GM10266 (cell line): ENCODE results near the gene SEC24D.

Source experiments
- DNase-seq: peaks from one replicate; pipeline ENCODE4 v3.0.0; 2012; ENCODE audit errors: extremely low spot score
- TF ChIP-seq, protein P1 (sequence below): IDR thresholded peaks from 2 replicates; pipeline ENCODE4 v1.5.1; 2012; ENCODE audit warnings: mild to moderate bottlenecking, low read depth; ENCODE audit not compliant: control insufficient read depth, insufficient read depth; ENCODE audit errors: missing control alignments

The SEC24D gene

DNA sequence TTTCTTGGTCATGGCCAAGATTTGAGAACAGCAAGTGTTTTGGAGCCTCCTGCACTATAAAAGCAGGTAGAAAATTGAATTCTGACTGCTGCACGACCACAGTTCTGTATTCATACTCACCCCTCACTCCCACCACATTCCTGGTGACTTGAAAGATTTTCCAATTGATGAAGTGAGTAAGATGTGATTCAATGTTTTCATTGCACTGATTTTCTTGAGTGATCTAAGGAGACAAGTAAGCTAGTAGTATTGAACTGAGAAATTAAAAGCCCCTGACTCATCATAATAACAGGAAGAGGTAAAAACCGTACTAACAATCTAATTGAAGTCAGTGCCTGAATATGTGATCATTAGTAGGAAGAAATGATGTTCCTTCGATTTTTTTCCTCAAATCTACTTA lies 6.1 kb upstream of the SEC24D start:
- DNase-seq = no peak
- TF ChIP-seq, protein P1, sequence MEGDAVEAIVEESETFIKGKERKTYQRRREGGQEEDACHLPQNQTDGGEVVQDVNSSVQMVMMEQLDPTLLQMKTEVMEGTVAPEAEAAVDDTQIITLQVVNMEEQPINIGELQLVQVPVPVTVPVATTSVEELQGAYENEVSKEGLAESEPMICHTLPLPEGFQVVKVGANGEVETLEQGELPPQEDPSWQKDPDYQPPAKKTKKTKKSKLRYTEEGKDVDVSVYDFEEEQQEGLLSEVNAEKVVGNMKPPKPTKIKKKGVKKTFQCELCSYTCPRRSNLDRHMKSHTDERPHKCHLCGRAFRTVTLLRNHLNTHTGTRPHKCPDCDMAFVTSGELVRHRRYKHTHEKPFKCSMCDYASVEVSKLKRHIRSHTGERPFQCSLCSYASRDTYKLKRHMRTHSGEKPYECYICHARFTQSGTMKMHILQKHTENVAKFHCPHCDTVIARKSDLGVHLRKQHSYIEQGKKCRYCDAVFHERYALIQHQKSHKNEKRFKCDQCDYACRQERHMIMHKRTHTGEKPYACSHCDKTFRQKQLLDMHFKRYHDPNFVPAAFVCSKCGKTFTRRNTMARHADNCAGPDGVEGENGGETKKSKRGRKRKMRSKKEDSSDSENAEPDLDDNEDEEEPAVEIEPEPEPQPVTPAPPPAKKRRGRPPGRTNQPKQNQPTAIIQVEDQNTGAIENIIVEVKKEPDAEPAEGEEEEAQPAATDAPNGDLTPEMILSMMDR = no peak

DNA sequence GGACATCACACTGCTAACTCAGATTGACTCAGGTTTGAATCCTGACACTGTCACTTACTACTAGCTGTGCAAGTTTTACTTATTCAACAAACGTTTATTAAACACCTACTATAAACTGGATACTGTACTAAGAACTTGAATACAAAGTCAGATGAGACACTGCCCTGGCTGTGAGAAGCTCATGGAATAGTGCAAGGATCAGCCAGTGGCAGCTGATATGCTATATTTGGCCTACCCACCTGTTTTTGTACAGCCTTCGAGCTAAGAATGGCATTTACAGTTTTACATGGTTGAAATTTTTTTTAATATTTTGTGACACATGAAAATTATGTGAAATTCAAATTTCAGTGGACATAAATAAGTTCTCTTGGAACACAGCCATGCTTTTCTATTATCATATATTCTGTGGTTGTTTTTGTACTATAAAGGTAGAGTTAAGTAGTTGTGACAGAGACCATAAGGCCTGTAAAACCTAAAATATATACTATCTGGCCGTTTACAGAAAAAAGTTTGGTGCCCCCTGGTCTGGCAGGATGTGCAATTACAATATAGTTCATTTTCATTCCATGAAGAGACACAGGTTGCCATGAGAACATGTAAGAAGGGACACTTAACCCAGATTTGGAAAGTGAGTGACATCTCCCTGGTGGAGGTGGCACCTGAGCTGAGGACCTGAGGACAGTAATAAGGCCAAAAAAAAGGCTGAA lies 3.4 kb upstream of the SEC24D start:
- TF ChIP-seq, protein P1 = no peak
- no peak for DNase-seq

DNA sequence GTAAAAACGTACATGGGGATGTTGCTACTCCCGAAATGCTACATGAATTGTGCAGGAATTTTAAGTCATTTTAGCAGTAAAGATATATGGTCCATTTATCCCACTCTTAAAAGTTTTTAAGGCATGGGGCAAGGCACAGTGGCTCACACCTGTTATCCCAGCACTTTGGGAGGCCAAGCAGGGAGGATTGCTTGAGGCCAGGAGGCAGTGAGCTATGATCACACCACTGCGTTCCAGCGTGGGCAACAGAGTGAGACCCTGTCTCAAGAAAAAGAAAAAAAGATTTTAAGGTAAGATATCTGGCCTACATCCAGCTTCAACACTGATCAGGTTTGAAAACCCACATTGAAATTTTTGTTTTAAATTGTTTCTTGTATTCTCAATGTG lies 1.2 kb upstream of the SEC24D start:
- TF ChIP-seq, protein P1 = no peak
- DNase-seq = no peak

- DNase-seq = peak; percentile 53
- TF ChIP-seq, protein P1 = peak; percentile 4
Measured at GRCh38 chr4:118836301-118837120, 585 bp upstream of the SEC24D start.

- TF ChIP-seq, protein P1 = no peak
- DNase-seq = peak; percentile 59
Measured at GRCh38 chr4:118834960-118835569, 861 bp downstream of the SEC24D start.

GRCh38 chr4:118834070-118834469 lies 1.9 kb downstream of the SEC24D start:
- DNase-seq = no peak
- TF ChIP-seq, protein P1 = no peak
